Stimulated activated CD4-positive, alpha-beta T cell treated with anti-CD3 and anti-CD28 coated beads, TNF-alpha, amount 100 ng/mL, for 24 hours (primary cell): ENCODE measurements around the gene FOXP1.

ENCODE experiments used
- DNase-seq, 3 experiments: peaks; one replicate each; pipeline ENCODE4 v3.0.0-alpha.2; 2020; ENCODE audit warnings: low read depth in 3 of 3

FOXP1 gene

DNA sequence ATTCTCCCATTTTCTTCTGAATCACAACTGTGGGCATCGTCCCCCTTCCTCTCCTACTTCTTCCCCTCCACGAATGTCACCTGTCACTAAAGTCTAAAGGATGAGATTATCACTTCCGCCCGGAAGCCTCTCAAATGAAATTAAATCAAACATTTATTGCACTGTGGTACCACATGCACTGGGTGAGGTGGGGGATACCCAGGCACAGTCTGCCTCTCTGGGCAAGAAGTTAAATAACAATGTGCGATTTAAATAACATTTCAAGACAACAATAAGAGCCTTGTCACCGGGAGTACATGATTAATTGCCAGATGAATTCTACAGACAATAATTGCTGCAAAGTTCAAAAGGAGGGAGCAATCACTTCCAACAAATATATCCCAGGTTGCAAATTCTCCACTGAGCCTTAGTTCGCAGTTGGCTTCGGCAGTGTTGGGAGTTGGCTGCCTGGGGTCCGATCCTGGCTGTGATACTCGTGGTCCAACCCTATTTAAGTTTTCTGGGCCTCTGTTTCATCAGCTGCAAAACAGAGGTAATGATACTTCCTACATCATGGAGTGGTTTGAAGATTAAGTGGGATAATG, 77.7 kb downstream of the FOXP1 start:
- DNase-seq: no peak

DNA sequence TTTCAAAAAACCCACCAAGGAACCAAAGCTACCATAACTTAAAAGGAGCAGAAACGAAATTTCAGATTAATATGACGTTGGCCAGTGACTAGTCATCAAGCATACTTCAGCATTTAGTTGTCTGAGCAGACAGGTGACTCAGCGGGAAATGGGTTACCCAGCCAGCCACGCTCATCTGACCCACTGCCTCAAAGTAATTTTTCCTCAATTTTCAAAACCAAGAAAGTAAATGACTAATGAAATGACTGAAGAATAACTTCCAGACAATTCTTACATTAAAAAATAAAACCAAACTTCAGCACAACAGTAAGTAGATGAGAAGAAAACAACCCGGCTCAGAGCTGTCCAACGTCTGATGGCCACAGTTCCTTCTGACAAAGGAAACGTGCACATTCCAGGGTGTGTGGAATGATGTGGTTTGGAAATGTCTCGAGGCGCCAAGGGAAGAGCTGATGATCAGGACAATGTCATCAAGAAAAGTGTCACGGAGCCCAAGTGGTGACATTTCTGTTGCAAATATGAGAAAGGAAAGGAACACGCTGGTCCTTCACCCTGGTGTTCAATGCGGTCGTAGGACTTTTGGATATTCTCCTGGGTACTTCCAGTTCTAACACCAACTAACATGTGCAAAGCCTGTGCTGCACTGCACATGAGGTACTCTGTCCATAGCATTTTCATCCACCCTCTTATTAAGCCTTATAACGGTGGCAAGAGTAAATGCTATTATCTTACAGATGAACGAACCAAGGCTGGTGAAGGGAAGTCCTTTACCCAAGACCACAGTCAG, 79.1 kb downstream of the FOXP1 start:
- peak in 2 of 3 experiments; percentile 28 to 47 for DNase-seq

DNA sequence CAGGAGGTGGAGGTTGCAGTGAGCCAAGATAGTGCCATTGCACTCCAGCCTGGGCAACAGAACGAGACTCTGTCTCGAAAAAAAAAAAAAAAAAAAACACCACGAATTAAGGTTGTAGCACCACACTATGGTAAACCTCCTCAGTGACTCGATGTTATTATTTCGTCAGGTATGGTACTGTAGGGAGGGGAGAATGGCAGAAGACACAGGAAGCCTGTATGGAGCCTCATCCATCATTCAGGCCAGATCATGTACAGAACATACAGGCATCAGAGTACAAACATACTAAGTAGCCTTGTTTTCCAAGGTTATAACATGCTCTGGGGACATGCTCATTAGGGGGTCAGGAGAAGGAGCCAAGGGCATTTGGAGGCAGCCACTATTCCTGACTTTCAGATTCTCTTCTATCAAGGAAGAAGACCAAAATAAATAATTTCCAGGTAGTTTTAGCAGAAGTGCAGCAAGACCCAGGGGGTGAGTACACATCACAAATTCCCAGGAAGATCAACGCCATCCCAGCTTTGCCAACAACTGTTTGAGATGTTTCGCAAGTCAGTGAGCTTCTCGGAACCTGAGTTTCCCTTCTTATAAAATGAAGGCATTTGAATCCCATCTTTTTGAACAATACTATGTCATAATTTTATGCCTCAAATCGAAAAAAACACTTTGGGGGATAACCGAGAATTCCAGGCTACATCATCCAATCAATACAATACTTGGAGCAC, 79.8 kb downstream of the FOXP1 start:
- no peak for DNase-seq

DNA sequence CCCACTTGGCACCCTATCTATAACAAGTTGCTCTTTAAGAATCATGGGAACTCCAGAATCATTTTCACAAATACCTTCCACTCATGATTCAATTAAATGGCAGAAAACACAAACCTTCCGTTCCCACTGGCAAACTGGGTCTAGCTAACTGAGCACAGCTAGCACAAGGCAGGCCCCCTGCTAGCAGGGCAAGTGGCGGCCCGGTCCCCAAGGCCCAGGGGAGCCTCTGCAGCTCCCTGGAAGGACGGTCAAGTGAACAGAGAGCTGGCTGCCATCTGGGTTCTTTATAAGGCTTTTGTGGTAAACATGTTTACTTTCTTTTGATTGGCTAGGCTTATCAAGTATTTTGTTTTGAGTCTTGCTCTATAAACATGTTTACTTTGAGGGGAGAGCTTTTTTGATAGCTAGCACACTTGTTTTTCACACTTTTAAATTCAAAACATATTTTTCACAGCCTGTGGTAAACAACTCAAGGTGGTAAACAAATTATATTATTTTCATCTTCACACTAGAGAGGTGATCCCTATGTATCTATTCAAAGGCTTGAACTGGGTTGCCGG, 81.4 kb downstream of the FOXP1 start:
- DNase-seq: no peak

DNA sequence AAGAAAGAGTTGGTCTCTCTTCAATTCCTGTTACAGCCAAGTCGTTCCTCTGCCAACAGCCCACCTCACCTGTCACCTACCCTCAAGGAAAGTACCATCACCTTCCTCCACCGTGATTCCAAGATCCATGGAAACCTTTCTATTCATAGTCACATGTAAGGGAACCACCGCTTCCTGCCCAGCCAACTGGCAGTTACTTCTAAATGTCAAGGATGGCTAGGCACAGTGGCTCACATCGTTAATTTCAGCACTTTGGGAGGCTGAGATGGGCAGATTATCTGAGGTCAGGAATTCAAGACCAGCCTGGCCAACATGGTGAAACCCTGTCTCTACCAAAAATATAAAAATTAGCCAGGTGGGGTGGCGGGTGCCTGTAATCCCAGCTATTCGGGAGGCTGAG, 82.8 kb downstream of the FOXP1 start:
- no peak for DNase-seq

DNA sequence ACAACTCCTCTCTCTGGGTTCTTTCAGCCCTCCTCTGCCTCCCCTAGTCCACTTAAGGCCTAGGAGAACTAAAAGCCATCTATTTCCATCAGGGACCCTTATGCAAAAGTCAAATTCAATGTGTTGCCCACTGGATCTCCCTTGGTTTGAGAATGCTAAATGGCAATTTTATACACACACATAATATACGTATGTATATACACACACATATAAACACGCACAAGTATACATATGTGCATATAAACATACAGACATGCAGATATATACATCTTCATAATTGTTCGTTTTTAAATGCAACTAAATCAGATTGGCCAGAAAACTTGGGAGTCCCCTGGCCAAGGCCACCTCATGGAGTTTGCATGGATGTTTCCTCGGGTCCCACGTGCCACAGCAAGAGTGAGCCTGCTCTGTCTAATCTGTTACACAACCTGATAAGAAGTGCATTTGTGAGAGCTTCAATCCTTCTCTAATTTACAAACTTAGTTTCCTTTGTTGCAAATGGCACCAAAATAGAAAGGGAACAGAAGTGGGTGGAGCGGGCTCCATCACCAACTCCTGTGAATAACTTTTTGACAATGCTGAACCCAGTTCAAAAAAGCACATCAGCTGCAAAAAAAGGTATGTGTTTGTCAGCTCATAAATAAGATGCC, 84.2 kb downstream of the FOXP1 start:
- no peak for DNase-seq

DNA sequence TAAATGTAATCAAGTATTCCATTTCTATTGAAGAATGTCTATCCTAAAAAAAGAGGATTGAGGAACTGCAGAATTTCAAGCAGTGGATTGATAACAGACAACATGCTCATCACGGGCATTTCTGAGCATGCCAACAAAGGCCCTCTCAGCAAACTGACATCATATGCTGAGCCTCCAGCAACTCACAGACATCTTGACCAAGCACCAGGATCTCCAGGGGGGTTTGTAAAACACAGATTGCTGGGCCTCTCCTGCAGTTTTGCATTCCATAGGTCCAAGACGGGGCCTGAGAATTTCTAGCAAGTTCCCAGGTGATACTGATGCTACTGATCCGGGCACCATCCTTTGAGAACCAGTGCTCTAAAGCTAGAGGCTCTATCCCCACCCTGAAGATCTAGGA, 85.0 kb downstream of the FOXP1 start:
- DNase-seq: no peak

DNA sequence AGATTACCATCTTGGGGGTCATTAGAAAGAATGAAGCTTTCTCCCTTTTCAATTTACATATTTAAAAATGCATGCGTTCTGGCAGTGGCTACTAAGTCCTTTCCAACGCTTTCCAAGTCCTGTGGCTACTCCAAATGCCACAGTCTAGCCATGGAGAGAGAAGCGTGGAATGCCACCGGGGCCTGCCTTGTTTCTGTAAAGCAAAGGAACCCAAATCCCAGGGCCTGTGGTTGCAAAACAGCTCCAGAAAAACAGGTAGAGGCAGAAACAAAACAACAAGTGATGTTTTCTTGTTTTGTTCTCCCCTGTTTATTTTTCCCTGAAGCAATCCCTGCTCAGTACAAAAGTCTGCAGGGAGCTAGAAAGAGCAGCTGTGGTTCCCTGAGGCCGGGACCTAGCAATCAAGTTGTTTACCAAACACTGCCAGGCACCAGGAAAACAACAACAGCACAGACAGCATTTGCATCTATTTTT, 85.5 kb downstream of the FOXP1 start:
- DNase-seq: no peak

DNA sequence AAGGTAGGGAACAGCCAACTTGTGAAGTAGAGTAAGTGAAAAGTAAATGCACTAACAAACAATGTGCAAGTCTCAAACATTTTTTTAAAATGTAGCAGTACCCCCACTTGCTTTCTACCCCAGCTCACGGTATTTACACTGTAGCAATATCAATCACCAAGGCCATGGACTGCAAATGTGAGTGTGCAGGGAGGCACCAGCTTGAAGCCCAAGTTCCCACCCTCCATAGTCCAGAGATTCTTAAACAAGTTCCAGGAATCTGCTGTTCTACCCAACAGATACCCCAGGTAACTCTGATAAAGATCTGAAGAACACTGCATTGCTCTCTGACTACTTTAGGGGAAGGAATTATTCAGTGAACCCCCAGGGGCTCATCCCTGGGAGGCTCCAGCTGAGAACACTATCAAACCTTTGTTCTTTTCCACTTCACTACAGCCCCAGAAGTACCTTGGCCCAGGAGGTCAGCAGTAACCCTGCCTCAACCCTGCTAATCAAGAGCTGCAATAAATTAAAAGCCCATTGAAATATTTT, 86.1 kb downstream of the FOXP1 start:
- DNase-seq: no peak

DNA sequence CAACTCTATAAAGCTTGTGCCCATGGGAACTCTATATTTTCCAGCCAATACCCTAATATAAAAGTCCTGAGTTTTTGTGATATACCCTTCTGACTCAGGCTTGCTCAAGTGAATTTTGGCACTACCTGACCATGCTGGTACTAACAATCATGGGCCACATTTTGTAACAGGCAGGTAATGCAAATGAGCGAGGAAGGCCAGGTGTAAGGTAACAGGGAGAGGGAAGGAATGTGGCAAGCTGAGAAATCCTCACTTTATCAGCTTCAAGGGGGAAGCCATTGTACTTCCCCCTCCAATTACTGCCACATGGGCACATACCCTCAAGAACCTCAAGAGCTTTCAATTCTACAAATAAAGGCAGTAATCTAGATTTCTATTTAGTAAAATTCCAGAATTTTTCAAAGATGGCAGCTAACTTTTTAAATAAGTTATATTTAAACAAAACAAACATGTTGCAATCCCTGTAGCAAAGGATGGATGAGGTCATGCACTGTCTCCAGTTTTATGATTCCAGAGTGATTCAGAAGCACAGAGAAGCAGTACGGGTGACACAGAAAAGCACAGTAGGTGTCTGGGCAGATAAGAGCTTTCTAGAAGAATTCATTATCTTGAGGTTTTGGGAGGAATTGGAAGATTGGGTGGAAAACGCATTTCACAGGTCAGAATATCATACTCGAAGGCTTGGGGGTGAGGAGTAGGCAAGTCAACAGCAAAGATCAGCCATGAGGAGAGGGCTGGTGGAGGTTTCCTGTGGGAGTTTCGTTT, 87.6 kb downstream of the FOXP1 start:
- no peak for DNase-seq

DNA sequence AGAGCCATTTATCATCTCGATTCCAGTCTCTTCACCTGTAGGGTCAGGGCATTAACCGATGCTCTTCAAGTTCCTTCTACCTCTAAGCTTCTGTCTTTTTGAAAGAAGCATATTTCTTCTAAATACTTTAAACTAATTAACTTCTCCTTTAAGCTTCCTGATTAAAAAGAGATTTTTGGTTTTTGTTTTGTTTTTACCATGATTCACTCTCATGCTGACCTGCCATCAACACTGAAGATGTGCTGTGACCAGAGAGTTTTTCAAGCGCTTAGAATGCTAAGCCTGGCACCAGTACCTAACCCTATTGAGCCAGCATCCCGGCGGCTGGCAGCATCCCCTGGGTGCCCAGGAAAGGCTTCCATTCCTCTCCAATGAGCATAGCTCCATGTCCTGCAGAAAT, 89.3 kb downstream of the FOXP1 start:
- no peak for DNase-seq

DNA sequence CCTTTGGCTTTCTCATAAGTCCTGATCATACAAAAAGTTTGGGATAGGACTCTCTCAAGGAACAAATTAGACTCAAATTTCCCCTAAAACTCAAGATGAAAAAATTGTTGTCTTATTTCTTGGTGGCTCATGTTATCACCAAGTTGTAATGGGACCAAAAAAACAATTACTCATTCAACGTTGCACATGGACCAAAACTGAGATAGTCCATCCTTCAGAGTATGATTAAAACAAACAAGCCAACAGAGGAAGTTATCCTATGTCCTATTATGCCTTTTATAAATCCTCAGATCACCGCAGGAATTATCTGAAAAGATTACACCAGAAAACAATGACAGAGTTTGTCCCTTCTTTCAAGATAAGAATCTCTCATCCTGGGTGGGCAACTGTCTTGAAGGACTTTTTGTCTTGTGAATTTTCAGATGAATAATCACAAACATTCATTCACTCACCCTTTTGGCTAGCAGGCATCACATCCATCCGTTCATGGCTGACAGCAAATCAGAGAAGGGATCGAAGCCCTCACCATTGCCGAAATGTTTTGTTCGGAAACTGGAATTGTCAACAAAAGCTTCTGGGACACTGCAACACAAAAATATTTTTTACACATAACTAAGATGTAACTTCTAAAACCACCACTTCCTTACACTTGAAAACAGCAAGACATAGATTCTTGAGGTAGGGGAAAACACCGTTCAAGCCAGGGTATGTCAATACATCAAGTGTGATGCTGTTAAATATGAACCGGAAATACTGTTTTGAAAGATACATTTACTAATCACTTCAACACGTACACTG, 90.4 kb downstream of the FOXP1 start:
- no peak for DNase-seq

DNA sequence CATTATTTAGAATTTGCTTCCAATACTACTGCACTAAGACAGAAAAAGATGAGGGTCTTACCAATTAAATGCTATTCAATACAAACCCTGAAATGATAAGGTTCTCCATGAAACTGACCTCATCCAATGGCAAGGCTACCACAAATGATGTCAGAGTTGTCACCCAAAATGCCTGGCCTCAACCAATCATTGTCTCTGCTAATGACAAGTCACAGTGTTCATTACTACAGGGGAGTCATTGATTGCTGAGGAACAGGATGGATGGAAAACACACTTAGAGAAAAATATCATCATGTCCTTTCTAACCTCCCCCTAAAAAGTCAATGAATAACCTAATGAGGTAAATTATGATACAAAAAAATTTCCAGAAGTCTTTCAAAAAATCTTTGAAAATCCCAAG, 91.0 kb downstream of the FOXP1 start:
- DNase-seq: no peak

DNA sequence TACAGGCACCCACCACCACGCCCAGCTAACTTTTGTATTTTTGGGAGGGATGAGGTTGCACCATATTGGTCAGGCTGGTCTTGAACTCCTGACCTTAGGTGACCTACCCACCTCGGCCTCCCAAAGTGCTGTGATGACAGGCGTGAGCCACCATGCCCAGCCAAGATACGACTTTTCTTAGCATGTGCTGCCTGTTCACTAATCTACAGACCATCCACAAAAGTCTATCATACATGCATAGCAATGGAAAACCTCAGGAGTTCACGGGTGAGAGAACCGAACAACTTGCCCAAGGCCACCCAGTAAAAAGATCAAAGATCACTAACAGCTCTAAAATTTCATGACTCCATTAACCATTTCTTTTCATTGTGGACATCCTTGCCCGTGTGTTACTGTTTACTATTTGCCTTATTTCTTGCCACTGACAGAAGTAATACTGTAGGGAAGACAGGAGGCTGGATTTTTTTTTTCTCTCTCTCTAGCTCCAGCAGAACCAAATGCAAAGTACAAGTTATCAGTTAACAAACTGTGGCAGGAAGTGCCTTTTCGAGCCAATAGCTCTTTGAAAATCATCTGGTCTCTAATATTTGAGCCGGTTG, 92.3 kb downstream of the FOXP1 start:
- DNase-seq: no peak

DNA sequence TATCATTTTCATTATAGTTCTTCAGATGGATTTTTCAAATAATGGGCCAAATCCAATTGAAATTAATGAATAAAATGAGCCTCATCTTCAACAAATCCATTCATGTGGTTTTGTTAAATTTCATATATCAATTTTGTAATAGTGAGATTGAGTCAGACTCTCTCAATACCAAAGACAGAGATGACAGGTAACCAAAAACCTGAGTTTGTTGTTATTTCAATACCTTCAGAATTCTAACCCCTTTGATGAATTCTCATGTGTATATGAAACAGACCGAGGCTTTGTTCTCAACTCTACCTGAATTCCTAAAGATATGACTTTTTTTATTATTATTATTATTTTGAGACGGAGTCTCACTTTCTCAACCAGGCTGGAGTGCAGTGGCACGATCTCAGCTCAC, 92.8 kb downstream of the FOXP1 start:
- DNase-seq: no peak

DNA sequence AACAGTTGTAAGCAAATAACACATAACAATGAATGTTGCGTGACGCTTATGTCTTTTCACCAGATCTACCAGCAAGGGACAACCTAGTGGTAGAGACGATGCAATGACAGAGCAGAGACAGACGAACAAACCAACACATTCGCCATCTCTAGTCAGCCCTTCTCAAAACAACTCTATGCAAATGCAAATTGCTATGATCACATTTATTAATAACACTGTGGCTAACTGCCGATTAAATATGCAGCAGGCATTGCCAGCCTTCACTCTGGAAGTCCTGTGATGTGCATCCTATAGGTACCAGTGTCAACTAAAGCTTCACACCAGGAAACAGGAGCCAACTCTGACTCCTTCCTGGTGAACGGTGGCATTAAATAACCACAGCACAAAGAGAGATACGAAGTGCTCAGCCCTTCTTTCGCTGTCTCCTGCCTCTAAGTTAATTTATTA, 94.2 kb downstream of the FOXP1 start:
- no peak for DNase-seq

DNA sequence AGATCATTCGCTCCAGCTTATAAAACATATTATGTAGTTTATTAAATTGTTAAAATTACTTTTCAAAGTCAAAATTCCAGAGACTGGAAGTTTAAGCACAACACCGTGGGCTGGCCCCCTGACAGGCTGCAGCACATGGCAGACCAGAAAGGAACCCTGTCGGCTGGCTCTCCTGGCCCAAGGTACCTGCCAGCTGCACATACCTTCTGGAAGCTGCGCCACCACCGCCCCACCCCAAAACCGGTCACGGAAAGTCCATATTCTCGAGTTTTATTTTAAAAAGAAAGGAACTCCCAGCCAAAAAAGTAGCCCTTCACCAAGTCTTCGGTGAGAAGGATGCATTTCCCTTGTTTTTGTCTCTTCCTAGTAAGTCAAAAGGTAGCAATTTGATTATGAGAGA, 94.6 kb downstream of the FOXP1 start:
- DNase-seq: no peak

DNA sequence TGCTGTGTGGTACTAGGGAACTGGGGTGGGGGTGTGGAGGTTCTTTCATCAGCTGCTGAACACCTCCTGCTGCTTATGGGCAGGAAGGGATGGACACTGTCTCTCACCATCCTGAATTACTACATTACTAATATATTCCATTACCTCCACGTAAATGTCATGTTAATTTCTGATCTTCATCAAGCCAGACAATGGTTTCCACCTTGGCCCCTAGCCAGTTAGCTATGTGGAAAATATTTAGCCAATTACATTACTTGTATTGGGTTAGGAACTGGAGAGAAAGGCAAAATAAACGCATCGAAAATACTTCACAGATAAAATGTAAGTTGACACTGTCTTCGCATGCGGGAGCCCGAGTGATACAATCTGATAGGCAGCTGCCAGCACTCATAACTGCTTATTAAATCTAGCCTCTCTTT, 95.1 kb downstream of the FOXP1 start:
- peak in 1 of 3 experiments; percentile 22 for DNase-seq

DNA sequence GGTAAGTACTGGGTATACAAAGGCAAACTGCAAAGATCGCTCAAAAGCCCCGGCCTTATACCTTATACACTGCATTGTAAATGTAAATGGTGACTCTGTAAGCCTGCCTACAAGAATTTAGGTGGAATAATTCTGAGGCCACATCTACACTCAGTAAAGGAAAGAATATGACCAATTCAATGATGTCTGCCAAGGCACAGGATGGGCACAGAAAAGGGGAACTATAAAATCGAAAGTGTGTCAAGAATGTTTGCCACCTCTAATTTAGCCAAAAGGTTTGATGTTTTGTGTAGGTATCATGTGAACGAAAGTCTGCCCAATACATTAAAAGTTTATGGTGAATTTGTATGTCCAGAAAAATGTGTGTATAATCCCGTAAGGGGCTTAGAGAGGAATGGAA, 96.1 kb downstream of the FOXP1 start:
- DNase-seq: no peak

DNA sequence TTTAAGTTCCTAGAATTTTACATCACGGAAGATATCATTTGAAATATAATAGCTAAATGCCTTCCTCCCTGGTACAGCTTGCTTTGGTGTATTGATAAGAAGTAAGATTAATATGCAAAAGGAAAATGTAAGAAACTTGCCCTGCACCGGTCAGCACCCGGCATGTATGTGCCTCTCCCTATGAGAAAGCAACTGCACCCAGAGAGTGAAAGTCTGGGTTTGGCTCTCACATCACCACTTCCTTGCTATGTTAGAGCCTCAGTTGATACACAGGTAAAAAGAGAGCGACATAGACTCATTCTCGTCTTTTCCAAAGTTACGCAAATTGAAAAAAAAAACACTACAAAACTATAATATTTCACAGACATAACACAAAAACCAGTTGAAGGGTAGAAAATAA, 96.7 kb downstream of the FOXP1 start:
- DNase-seq: peak in 1 of 3 experiments; percentile 33
